H9 (cell line): Measurements from ENCODE around the gene MEIS2. TPM values are rescaled to one million over a fixed set of nuclear protein-coding genes. Genes with fewer than 3 reads are reported as not detected.

ENCODE experiments used
- DNase-seq: peaks from one replicate; pipeline ENCODE4 v3.0.0-alpha.2; 2017
- H2AFZ ChIP-seq: one replicate; pipeline ENCODE4 v1.6.1; 2013; ENCODE audit warnings: mild to moderate bottlenecking, low read length, control low read depth, moderate library complexity
- H2AK5ac ChIP-seq: 2 replicates; pipeline ENCODE4 v1.6.1; 2013; ENCODE audit warnings: low read length, control low read depth, mixed read lengths; ENCODE audit not compliant: insufficient read length
- H2BK120ac ChIP-seq: one replicate; pipeline ENCODE4 v1.6.1; 2013; ENCODE audit warnings: low read depth, mild to moderate bottlenecking, low read length, control low read depth, inconsistent platforms; ENCODE audit not compliant: poor library complexity, severe bottlenecking
- H2BK12ac ChIP-seq: 2 replicates; pipeline ENCODE4 v1.6.1; 2013; ENCODE audit warnings: low read length, control low read depth, mixed read lengths, low read depth; ENCODE audit not compliant: insufficient read length
- H2BK15ac ChIP-seq: 2 replicates; pipeline ENCODE4 v1.6.1; 2013; ENCODE audit warnings: low read depth, low read length, control low read depth
- H2BK20ac ChIP-seq: one replicate; pipeline ENCODE4 v1.6.1; 2013; ENCODE audit warnings: low read depth, mild to moderate bottlenecking, low read length, control low read depth, inconsistent platforms; ENCODE audit not compliant: poor library complexity, severe bottlenecking
- H2BK5ac ChIP-seq: 2 replicates; pipeline ENCODE4 v1.6.1; 2013; ENCODE audit warnings: low read length, control low read depth, mixed read lengths; ENCODE audit not compliant: insufficient read length
- H3K14ac ChIP-seq: 2 replicates; pipeline ENCODE4 v1.6.1; 2013; ENCODE audit warnings: low read length, control low read depth; ENCODE audit not compliant: insufficient read depth
- H3K18ac ChIP-seq: 2 replicates; pipeline ENCODE4 v1.6.1; 2013; ENCODE audit warnings: low read depth, mild to moderate bottlenecking, mixed read lengths, low read length, control low read depth; ENCODE audit not compliant: insufficient read length
- H3K23ac ChIP-seq: 2 replicates; pipeline ENCODE4 v1.6.1; 2013; ENCODE audit warnings: low read length, control low read depth, mixed read lengths, low read depth; ENCODE audit not compliant: insufficient read length
- H3K23me2 ChIP-seq: 2 replicates; pipeline ENCODE4 v1.6.1; 2013; ENCODE audit warnings: low read depth, mild to moderate bottlenecking, mixed read lengths, low read length, control low read depth; ENCODE audit not compliant: insufficient read length, poor library complexity, severe bottlenecking
- H3K27ac ChIP-seq: 2 replicates; pipeline ENCODE4 v1.5.1; 2013; ENCODE audit warnings: low read length, control low read depth, mixed read lengths, low read depth; ENCODE audit not compliant: insufficient read length
- H3K27me3 ChIP-seq: 2 replicates; pipeline ENCODE4 v1.6.1; 2013; ENCODE audit warnings: low read length, control low read depth, inconsistent platforms; ENCODE audit not compliant: insufficient read depth
- H3K4ac ChIP-seq: 2 replicates; pipeline ENCODE4 v1.6.1; 2013; ENCODE audit warnings: low read depth, mild to moderate bottlenecking, control low read depth, inconsistent platforms, low read length, moderate library complexity
- H3K4me1 ChIP-seq: 2 replicates; pipeline ENCODE4 v1.6.1; 2013; ENCODE audit warnings: low read length, control low read depth, inconsistent platforms; ENCODE audit not compliant: insufficient read depth
- H3K4me2 ChIP-seq: 2 replicates; pipeline ENCODE4 v1.6.1; 2013; ENCODE audit warnings: low read length, control low read depth, mixed read lengths; ENCODE audit not compliant: insufficient read length, insufficient read depth
- H3K56ac ChIP-seq: 2 replicates; pipeline ENCODE4 v1.6.1; 2013; ENCODE audit warnings: low read depth, mild to moderate bottlenecking, mixed read lengths, low read length, control low read depth; ENCODE audit not compliant: insufficient read length
- H3K79me1 ChIP-seq: 2 replicates; pipeline ENCODE4 v1.6.1; 2013; ENCODE audit warnings: low read depth, mild to moderate bottlenecking, moderate library complexity, low read length, control low read depth, inconsistent platforms; ENCODE audit not compliant: insufficient read depth, poor library complexity, severe bottlenecking
- H3K79me2 ChIP-seq: 2 replicates; pipeline ENCODE4 v1.6.1; 2013; ENCODE audit warnings: low read length, control low read depth, inconsistent platforms; ENCODE audit not compliant: insufficient read depth
- H3K9ac ChIP-seq: 2 replicates; pipeline ENCODE4 v1.6.1; 2013; ENCODE audit warnings: low read length, control low read depth, mixed read lengths; ENCODE audit not compliant: insufficient read length; ENCODE audit errors: extremely low read depth
- H3K9me3 ChIP-seq: one replicate; pipeline ENCODE4 v1.6.1; 2013; ENCODE audit warnings: low read depth, low read length, inconsistent platforms; ENCODE audit not compliant: control insufficient read depth
- H3T11ph ChIP-seq: one replicate; pipeline ENCODE4 v1.6.1; 2013; ENCODE audit warnings: mild to moderate bottlenecking, low read length, control low read depth, inconsistent platforms
- H4K20me1 ChIP-seq: one replicate; pipeline ENCODE4 v1.6.1; 2013; ENCODE audit not compliant: control insufficient read depth, insufficient read length, insufficient read depth
- H4K5ac ChIP-seq: 2 replicates; pipeline ENCODE4 v1.6.1; 2013; ENCODE audit warnings: low read depth, mild to moderate bottlenecking, mixed read lengths, low read length, control low read depth; ENCODE audit not compliant: insufficient read length
- H4K8ac ChIP-seq: replicated peaks from 2 replicates; pipeline ENCODE4 v1.6.1; 2013; ENCODE audit warnings: low read length, control low read depth, mixed read lengths, low read depth; ENCODE audit not compliant: insufficient read length
- H4K91ac ChIP-seq: 2 replicates; pipeline ENCODE4 v1.6.1; 2013; ENCODE audit warnings: low read depth, mild to moderate bottlenecking, moderate library complexity, mixed read lengths, low read length, control low read depth; ENCODE audit not compliant: insufficient read length
- H3K27ac Mint-ChIP-seq, 3 experiments: 2 replicates in 2 of 3; 3 replicates in 1 of 3; pipeline ENCODE4 v1.8.0; 2020 to 2021; ENCODE audit warnings: mixed read lengths in 3 of 3, mild to moderate bottlenecking in 1 of 3, moderate library complexity in 1 of 3
- H3K27me3 Mint-ChIP-seq: 2 replicates; pipeline ENCODE4 v1.8.0; 2021; ENCODE audit warnings: low read depth, mild to moderate bottlenecking, moderate library complexity, mixed read lengths
- H3K36me3 Mint-ChIP-seq, 3 experiments: 2 replicates in 2 of 3; 3 replicates in 1 of 3; pipeline ENCODE4 v1.8.0; 2020 to 2021; ENCODE audit warnings: low read depth in 3 of 3, mixed read lengths in 3 of 3; ENCODE audit not compliant: insufficient read depth in 1 of 3
- H3K4me1 Mint-ChIP-seq, 2 experiments: 2 replicates each; pipeline ENCODE4 v1.8.0; 2020; ENCODE audit warnings: mixed read lengths in 2 of 2
- H3K4me3 Mint-ChIP-seq, 2 experiments: 2 replicates in 1 of 2; 3 replicates in 1 of 2; pipeline ENCODE4 v1.8.0; 2020 to 2021; ENCODE audit warnings: mild to moderate bottlenecking in 2 of 2, mixed read lengths in 2 of 2, moderate library complexity in 1 of 2
- H3K9me3 Mint-ChIP-seq, 2 experiments: 2 replicates in 1 of 2; 3 replicates in 1 of 2; pipeline ENCODE4 v1.8.0; 2020; ENCODE audit warnings: mild to moderate bottlenecking in 2 of 2, mixed read lengths in 2 of 2, moderate library complexity in 1 of 2
- WGBS: extraction: QIAGEN DNeasy Blood & Tissue Kit; methylation state at CpG from one replicate; pipeline ENCODE4 v1.1.7; 2013; ENCODE audit warnings: missing lambda C conversion rate, low lambda C conversion rate, mixed read lengths; ENCODE audit not compliant: insufficient read length; ENCODE audit errors: extremely low coverage; 5-methylcytosine and 5-hydroxymethylcytosine counted together
- total RNA-seq: library from RNA; stranded (reverse); gene quantifications from 2 replicates; pipeline ENCODE4 v1.2.1, GENCODE V29; 2021
- TF ChIP-seq, protein P1 (sequence below): fragments of 200-600 bp; sonication (generic); conservative IDR thresholded peaks from 3 replicates; pipeline ENCODE4 v1.8.0; 2021; ENCODE audit warnings: antibody characterized with exemption, mild to moderate bottlenecking

Gene MEIS2
- total RNA-seq, 1 experiment from 2014 or later: 0.35 TPM

DNA sequence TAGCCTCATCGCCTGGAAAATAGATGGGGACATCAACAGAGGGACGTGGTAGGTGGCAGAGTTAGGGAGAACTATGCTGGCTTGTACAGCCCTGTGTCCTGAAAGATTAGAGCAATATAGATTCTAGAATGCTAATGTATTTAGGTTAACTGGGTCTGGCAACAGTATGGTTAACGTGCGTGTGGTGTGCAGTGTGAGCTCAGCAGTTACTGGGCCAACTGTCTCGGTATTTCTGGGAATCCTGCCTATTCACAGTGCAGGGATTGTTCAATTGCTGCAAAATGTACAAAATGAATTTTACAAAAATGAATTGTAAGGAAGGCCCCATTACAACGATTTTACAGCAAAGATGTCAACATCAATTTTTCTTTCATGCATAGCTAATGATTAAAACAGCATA, 20.6 kb downstream of the MEIS2 start:
- Mint-ChIP-seq H3K27me3 (peaks cover 4% of the 10 kb centered on the region), H3K9me3 (no peaks in the 10 kb centered on the region), H3K4me3 (no peak overlapping the region), H3K36me3 (no peaks in the 10 kb centered on the region), H3K27ac (no peak overlapping the region), H3K4me1 (peaks cover 26 to 42% of the 10 kb centered on the region in 2 experiments)
- H3K56ac ChIP-seq: no peak overlapping the region
- H3K4me1 ChIP-seq: no peaks in the 10 kb centered on the region
- H2AK5ac ChIP-seq: no peak overlapping the region
- H3K79me2 ChIP-seq: no peaks in the 10 kb centered on the region
- no peak overlapping the region for H2BK5ac ChIP-seq
- no peaks in the 10 kb centered on the region for H3K9me3 ChIP-seq
- no peak overlapping the region for H3K4me2 ChIP-seq
- no peaks in the 10 kb centered on the region for H3K79me1 ChIP-seq
- no peak overlapping the region for H4K91ac ChIP-seq
- no peaks in the 10 kb centered on the region for H4K20me1 ChIP-seq
- H3K14ac ChIP-seq: no peak overlapping the region
- TF ChIP-seq, protein P1, sequence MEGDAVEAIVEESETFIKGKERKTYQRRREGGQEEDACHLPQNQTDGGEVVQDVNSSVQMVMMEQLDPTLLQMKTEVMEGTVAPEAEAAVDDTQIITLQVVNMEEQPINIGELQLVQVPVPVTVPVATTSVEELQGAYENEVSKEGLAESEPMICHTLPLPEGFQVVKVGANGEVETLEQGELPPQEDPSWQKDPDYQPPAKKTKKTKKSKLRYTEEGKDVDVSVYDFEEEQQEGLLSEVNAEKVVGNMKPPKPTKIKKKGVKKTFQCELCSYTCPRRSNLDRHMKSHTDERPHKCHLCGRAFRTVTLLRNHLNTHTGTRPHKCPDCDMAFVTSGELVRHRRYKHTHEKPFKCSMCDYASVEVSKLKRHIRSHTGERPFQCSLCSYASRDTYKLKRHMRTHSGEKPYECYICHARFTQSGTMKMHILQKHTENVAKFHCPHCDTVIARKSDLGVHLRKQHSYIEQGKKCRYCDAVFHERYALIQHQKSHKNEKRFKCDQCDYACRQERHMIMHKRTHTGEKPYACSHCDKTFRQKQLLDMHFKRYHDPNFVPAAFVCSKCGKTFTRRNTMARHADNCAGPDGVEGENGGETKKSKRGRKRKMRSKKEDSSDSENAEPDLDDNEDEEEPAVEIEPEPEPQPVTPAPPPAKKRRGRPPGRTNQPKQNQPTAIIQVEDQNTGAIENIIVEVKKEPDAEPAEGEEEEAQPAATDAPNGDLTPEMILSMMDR: no peak
- no peak overlapping the region for H3K4ac ChIP-seq
- no peak overlapping the region for H2AFZ ChIP-seq
- no peak overlapping the region for H3K9ac ChIP-seq
- H2BK120ac ChIP-seq: no peak overlapping the region
- no peaks in the 10 kb centered on the region for H3K23me2 ChIP-seq
- H3K27ac ChIP-seq: no peak overlapping the region
- H2BK15ac ChIP-seq: no peak overlapping the region
- H3K18ac ChIP-seq: no peak overlapping the region
- no peaks in the 10 kb centered on the region for H3K27me3 ChIP-seq
- H2BK20ac ChIP-seq: no peak overlapping the region
- WGBS: no CpG with 5 or more reads among the region's 6 CpGs
- no peak overlapping the region for H4K8ac ChIP-seq
- no peak overlapping the region for H2BK12ac ChIP-seq
- no peak overlapping the region for H3T11ph ChIP-seq
- H4K5ac ChIP-seq: no peak overlapping the region
- H3K23ac ChIP-seq: no peak overlapping the region
- no peak for DNase-seq
